ENCODE results near the gene DNASE1L3.

DNASE1L3 gene

GRCh38 chr3:58200121-58200709 is 10.6 kb downstream of the DNASE1L3 start:
- DNase-seq: no peak

- no peak for DNase-seq
Measured at GRCh38 chr3:58198804-58199203, 12.0 kb downstream of the DNASE1L3 start.

GRCh38 chr3:58198362-58198761 is 12.4 kb downstream of the DNASE1L3 start:
- no peak for DNase-seq

GRCh38 chr3:58197588-58197987 is 13.2 kb downstream of the DNASE1L3 start:
- DNase-seq: no peak

GRCh38 chr3:58193682-58194407 is 16.9 kb downstream of the DNASE1L3 start:
- no peak for DNase-seq

GRCh38 chr3:58192069-58192468 is 18.7 kb downstream of the DNASE1L3 start:
- no peak for DNase-seq

GRCh38 chr3:58191361-58191991 is 19.3 kb downstream of the DNASE1L3 start:
- DNase-seq: no peak

- no peak for DNase-seq
Measured at GRCh38 chr3:58190882-58191281, 19.9 kb downstream of the DNASE1L3 start.

- no peak for DNase-seq
Measured at GRCh38 chr3:58190291-58190690, 20.5 kb downstream of the DNASE1L3 start.

GRCh38 chr3:58189691-58190090 is 21.1 kb downstream of the DNASE1L3 start:
- DNase-seq: no peak

- DNase-seq: no peak
Measured at GRCh38 chr3:58188921-58189451, 21.8 kb downstream of the DNASE1L3 start.

- DNase-seq: no peak
Measured at GRCh38 chr3:58188173-58188564, 22.6 kb downstream of the DNASE1L3 start.

- no peak for DNase-seq
Measured at GRCh38 chr3:58184982-58185360, 25.8 kb downstream of the DNASE1L3 start.

GRCh38 chr3:58184309-58184981 is 26.3 kb downstream of the DNASE1L3 start:
- no peak for DNase-seq

- DNase-seq: no peak
Measured at GRCh38 chr3:58183891-58184290, 26.9 kb downstream of the DNASE1L3 start.

GRCh38 chr3:58183221-58183620 is 27.6 kb downstream of the DNASE1L3 start:
- no peak for DNase-seq

- DNase-seq: no peak
Measured at GRCh38 chr3:58180940-58181587, 29.7 kb downstream of the DNASE1L3 start.

GRCh38 chr3:58180099-58180880 is 30.5 kb downstream of the DNASE1L3 start:
- DNase-seq: no peak

- DNase-seq: no peak
Measured at GRCh38 chr3:58179235-58180098, 31.3 kb downstream of the DNASE1L3 start.

GRCh38 chr3:58178528-58179234 is 32.1 kb downstream of the DNASE1L3 start:
- DNase-seq: no peak
